GM19395 (cell line): ENCODE measurements around the gene OTOG.
A peak's percentile ranks its signal among the peaks of the same experiment; 100 is the strongest.

Experiments used
- ATAC-seq: cut with Tn5 transposase; IDR thresholded peaks from one replicate; pipeline ENCODE4 v1.9.1; 2021; ENCODE audit warnings: mild to moderate bottlenecking, moderate library complexity; ENCODE audit not compliant: unreplicated experiment

The OTOG gene, protein sequence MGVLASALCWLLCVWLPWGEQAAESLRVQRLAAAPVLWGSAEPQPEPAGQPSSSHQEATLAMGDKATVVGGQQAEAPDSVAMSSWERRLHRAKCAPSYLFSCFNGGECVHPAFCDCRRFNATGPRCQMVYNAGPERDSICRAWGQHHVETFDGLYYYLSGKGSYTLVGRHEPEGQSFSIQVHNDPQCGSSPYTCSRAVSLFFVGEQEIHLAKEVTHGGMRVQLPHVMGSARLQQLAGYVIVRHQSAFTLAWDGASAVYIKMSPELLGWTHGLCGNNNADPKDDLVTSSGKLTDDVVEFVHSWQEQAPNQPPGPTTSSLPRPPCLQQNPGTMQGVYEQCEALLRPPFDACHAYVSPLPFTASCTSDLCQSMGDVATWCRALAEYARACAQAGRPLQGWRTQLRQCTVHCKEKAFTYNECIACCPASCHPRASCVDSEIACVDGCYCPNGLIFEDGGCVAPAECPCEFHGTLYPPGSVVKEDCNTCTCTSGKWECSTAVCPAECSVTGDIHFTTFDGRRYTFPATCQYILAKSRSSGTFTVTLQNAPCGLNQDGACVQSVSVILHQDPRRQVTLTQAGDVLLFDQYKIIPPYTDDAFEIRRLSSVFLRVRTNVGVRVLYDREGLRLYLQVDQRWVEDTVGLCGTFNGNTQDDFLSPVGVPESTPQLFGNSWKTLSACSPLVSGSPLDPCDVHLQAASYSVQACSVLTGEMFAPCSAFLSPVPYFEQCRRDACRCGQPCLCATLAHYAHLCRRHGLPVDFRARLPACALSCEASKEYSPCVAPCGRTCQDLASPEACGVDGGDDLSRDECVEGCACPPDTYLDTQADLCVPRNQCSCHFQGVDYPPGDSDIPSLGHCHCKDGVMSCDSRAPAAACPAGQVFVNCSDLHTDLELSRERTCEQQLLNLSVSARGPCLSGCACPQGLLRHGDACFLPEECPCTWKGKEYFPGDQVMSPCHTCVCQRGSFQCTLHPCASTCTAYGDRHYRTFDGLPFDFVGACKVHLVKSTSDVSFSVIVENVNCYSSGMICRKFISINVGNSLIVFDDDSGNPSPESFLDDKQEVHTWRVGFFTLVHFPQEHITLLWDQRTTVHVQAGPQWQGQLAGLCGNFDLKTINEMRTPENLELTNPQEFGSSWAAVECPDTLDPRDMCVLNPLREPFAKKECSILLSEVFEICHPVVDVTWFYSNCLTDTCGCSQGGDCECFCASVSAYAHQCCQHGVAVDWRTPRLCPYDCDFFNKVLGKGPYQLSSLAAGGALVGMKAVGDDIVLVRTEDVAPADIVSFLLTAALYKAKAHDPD (N-terminal part only)

DNA sequence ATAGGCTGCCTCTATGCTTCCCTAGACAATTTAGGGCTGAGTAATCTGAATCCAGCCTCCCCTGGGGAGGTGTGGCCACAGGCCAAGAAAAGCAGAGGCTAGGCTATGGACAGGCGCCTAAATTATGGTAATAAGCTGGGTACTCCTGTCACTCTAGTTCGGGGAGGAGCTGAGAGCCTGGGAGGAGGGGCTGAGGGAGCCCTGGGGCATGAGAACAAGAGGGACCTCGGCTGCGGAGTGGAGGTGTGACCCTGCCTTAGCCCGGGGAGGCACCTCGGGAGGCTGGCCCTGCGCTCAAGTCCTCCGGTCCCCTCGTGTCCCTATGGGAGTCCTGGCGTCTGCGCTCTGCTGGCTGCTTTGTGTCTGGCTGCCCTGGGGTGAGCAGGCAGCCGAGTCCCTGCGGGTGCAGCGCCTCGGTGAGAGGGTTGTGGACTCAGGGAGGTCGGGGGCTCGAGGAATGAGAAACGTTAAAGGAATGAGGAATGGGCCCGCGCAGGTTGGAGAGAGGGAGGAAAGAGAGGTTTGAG lies at the start of gene OTOG:
Gene OTOG, plus strand, starts transcription at position 209 of the 527 bp plus-strand sequence. Its CDS starts 114 bp downstream, at position 323.
- ATAC-seq, result no peak

DNA sequence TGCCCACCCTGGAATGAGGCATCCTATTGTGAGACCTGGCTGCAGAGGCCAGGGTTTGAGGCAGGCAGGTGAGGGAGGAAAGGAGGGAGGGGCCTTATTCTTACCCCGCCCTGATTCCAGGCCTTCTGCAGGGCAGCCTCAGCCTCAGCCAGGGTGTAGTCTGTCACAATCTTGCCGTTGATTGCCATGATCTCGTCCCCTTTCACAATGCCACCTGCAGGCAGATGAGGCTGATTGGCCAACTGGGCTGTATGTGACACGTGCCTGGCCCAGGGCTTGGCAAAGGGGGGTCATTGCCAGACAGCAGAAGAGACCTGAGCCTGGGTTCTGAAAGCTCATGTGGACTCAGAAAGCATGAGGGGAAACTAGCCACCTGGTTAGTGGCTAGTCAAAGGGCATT lies 49.0 kb upstream of the OTOG start:
- ATAC-seq, result no peak

DNA sequence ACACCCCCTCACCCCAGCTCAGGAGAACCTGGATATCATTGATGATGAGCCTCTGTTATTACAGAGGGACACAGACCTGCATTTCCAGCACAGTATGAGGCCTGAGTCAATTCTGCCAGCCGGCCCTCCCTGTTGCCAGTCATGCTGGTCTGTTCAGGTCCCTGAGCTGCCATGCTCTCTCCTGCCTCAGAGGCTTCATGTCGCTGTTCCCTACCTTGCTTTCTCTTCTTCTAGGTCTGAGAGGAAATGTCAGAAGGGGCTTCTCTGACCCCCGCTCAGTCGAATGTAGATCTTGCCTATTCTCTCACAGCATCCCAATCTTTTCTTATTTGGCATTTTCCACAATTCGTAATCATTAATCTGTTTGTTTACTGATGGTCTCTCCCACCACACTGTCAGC lies 48.6 kb upstream of the OTOG start:
- no peak for ATAC-seq

DNA sequence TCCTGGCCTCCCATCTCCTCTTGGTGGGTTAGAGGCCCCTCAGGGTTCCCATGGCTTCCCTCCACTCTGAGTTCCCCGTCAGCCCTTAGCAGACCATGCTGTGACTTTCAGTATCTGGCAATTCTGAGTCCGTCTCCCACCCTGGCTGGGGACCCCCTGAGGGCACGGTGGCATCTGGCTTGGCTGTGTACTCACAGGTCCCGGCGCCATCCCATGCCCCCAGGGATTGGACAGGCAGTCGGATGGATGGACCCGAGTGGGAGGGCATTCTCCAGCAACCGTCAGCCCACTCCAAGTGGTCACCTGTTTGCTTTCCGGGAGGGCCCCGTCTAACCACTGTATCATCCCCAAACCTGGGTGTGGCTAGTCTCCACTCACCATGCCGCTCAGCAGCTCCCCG lies 46.4 kb upstream of the OTOG start:
- ATAC-seq, result no peak

DNA sequence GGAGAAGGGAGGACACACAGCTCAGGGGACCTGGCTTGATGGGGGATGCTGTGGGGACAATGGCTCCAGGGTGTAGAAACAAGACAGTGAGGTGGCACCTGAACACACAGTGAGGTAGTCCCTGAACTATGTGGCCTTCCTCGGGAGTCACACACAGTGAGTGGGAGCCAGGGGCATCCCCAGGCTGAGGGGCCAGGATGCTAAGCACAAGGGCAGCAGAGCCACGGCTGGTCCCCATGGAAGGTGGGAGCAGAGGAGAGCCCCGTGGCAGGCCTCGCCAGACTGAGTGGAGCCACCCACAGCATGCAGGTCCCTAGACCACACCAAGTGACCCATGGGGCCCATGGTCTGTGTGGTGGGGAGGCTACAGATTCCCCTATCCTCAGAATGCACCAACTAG lies 44.4 kb upstream of the OTOG start:
- ATAC-seq, result no peak

DNA sequence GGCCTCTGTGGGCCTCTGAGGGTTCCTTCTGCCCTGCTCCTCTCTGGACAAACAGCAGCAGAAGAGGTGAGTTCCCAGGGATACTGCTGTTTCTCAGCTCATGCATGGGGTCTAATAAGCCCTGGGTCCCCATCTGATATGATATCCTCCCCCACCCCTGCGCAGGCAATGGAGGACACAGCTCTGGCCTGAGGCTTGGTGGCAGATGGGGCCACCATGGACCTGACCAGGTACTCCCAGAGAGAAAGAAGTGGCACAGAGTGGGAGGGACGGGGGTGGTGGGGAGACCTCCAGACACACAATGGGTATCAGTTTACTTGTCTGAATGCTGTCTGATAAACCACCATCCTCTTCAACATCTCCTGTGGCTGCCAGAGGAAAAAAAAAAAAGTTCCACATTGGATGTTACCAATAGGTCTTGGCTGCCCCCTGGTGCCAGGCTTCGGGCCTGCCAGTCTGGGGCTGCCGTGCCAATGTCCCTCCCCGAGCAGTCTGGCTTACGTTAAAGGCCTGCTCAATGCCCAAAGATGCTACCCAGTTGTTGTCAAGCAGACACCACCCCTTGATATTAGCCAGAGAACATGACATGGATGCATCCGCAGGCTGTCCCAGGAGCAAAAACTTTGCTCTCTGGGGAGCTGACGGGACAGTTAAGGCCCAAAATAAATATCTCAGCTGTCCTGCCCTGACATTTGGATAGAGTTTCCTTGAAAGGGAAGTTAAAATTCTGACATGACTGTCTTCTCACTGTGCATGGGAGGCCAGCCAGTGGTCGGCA lies 42.5 kb upstream of the OTOG start:
- ATAC-seq, result peak; percentile 69

DNA sequence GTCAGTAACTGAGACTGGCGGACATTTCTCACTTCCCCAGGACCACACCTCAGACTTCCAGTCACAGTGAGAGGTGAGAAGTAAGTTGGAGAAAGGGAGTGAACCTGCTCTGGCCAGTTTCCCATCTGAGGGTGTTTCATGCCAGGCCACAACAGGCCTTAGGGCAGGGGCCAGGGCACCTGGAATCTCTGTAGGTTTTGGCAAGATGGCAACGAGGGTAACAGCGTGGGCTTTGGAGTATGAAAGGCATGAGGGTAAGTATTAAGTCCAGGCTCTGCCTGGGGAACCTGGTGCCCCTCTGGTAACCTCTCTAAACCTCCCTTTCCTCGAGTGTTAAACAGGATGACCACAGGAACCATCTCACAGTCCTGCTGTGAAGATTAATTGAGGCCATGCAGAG lies 41.9 kb upstream of the OTOG start:
- ATAC-seq, result no peak

DNA sequence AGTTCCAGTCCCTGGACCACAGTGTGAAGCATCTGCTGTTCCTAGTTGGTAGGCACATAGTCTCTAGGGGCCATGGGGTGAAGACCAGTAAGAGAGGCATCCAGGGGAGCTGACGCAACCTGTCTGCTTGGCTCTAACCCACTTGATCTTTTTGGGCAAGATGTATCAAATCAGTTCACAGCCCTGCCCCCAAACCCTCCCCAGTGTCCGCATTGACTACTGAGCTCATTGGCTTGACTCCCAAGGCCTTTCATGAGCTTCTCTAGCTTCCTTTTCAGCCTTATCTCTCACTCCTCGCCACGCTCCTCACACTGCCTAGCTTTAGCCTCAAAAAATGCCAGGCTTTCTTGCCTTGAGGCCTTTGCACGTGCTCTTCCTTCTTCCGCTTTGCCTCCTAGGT lies 40.7 kb upstream of the OTOG start:
- no peak for ATAC-seq

DNA sequence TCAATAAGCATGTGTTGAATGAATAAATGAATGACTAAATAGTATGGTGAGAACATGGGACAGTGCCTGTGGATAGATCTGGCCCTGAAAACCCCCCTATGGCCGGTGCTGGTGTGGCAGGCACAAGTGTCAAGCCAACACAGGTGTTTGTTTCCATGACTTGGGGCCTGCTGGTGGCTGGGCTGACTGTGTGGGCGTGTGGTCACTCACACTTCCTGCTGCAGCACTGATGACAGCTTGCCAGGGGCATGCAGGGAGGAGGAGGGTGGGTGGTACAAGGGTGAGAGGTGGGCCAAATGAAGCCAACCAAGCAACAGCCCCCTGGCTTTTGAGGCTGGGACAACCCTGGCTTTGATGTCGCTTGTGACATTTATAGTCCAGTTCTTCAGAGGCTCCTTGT lies 40.1 kb upstream of the OTOG start:
- peak; percentile 53 for ATAC-seq

DNA sequence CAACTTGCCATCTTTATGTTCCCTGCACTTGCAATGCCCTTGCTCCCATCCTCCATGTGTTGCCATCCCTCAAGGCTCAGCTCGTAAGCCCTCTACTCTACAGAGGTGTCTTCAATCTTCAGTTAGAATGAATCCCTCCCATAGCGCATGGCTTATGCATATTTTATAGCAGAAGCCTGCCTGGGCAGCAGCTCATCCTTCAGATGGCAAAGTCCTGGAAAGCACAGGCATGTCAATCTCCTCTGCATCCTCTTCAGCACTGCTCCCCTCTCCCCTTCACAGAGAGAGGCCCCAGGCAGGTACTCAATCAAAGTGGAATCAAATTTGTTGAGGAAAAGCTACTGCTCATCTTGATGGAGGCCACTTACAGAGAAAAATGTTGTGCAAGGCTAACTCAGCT lies 39.3 kb upstream of the OTOG start:
- no peak for ATAC-seq

DNA sequence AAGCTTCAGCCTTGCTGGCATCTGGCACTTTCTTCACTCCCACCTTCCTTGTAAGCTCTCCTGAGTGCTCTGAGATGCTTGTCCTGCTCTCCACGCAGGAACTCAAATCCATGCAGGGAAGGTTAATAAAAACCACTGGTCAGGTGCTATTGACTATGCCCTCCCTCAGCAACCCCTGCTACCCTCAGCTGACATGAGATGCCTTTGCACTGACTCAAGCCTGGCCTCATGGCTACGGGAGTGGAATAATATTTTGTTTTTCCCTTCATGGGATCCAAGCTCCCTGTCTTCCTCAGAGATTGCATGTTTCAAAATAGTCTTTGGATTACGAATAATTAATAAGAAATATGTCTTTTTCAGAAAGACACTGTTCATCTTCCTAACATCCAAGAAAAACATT lies 38.8 kb upstream of the OTOG start:
- no peak for ATAC-seq

DNA sequence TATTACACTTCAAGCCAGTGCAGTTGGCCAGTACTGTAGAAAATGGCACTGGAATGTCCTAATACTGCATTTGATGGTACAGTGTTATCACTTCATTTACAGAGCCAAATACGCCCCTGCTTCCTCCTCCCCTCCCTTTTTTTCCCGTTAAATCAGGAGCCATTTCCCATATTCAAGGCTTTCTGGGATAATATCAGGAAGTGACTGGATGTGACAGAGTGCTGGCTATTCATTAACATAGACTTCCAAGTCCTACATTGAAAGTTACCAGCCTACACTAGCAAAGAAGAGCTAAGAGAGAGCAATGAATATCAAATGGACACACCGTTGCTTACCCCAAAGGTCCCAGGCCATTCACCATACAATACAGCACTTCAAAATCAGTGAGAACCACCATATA lies 38.3 kb upstream of the OTOG start:
- ATAC-seq, result no peak

DNA sequence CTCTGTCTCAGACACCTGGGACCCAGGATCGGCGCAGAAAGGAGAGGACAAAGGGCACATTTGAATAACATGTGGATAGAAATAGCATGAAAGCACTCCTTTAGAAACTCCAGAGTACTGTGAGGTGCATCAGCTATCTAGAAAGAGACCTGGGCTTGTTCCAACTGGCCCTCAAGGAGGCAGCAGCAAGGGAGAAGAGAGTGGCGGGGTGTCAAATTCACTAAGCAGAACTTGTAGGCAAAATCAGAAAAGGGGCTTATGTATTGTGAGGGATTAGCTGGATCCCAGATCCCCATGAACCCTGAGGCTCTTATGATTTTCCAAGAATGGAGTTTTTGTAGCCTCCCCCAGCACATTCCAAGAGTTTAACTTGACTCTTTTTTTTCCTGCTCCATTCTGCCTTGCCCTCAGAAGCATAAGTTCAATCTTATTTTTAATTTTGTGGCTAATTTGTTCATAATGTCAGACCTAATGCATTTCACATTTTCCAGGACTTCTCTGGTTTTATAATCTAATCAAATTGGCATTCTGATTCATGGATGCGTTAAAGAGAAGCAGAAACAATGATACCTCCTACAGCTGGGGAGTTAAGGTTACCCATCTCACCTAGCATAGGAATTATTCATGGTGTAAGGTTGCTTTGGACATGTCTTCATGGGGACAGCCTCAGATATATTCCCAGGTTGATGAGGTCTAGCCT lies 36.4 kb upstream of the OTOG start:
- no peak for ATAC-seq

DNA sequence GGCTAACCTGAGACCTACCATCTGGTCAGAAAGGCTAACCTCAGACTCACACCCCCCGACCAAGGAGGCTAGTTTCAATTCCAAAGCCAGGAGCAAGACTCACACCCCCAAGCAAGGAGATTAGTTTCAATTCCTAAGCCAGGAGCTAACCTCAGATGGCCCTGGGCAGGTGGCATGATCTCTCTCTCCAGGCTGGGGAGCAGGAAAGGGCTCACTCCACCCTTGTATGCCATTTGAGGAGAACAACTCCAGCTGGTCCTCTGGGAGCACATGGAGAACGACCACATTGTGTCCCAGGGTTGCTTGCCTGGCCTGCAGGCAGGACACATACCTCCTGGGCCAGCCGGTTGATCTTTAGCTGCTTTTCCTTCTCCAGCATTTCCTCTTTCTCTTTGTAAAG lies 35.5 kb upstream of the OTOG start:
- no peak for ATAC-seq

DNA sequence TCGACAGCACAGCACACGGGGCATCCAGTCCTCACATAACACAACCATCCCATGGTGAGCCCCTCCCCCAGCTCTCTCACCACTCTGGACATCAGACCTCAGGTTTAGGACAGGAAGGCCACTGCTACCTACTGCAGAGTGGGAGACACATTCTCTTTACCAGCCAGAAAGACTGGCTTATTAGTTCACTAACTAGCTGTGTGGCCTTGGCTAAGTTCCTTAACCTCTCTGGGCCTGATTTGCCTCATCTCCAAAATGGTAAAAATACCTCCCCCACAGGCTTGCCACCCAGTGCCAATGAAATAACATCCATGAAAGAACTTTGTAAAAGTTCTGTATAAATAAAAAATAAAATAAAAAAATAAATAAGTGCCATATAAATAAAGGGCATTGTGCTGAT lies 35.0 kb upstream of the OTOG start:
- no peak for ATAC-seq

DNA sequence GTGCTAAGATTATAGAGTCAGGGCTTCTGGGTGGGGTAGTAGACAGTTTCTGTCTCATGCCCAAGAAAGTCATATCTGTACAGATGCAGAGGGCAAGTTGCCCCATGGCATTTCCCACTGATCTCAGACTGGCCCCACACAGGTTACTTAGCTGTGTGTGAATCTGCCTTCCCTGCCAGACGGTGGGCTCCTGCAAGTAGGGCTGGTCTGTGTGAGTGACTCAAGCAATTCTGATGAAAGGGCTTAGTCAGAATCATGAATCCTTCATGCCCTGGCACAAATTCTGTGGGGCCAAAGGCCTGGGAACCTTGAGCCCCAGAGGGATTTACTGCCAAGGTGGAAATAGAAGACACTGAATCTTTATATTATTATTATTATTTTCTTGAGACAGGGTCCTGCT lies 33.2 kb upstream of the OTOG start:
- ATAC-seq, result no peak

DNA sequence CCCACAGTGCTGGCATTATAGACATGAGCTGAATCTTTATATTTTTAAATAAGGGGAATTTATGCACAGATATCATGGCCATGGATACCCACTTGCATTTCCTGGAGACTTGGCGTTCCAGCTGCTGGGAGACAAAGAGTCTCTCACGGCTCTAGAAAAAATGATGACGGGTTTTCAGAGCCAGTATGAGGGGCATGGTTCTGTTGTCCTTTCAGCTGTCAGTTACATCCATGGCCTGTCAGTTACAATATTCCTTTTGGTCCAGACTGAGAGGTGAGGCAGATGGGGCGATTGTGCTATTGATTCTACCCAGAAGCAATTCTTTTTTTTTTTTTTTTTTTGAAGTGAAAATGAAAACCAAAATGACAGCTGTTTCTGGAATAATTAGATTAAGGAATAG lies 32.6 kb upstream of the OTOG start:
- ATAC-seq, result no peak

DNA sequence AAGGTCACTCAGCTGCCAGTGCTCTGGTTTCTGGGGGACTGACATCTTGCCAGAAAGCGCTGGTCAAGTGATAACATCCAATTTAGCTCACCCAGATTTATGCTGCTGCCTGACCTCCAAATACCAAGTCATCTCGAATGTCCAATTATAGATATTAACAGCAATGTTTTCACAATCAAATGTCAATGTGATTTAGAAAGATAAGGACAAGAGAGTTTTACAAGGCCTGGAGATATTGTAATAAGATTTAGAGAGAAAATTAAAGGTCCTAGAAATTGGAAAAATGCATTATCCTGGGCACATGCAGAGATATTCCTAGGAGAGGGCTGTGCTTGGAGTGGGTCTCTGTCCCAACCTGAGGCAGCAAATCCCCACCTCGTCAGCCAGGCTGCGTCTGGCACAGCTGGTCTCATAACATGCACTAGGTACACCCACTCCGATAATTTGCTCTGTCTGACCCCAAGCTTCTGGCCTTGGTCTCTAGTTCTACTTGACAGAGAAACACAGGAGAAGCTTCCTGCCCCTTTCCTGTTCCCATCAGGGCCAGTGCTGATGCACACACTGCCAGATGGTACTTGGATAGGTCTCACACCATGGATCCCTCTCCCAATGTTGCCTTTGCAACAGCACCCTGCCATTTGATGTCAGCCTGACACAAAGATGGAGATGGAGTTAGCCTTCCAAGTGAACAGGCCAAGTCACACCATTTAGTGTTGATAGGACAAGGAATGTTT lies 31.4 kb upstream of the OTOG start:
- no peak for ATAC-seq

DNA sequence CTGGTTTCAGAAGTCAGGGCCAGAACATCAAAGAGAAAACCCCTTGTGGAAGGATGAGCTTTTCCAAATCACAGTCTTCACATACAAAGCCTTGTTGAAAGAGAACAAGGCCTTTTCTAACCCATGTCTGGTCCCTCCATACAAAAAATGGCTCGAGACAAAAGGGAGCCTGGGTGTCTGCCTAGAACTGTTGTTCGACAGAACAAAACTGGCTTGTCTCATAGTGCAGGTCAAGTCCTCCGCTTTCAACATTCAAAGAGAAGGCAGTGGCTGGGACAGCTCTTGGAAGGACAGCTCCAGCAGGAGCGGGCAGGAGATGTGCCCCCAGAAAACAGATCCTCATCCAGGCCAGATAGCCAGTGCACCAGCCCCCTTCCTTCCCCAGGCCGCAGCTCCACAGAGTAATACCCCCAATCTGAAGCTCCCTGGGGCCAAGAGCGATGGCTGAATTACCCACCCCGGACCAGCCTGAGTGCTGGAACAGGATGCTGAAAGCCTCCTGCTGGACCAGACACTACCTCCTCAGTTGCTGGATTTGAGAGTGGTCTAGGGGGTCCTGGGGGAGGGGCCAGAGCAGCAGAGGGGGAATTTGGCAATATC lies 30.4 kb upstream of the OTOG start:
- no peak for ATAC-seq
